GM19372 (cell line): ENCODE measurements around the gene ZNF790.

Experiments
- ATAC-seq: cut with Tn5 transposase; IDR thresholded peaks from one replicate; pipeline ENCODE4 v1.9.1; 2021; ENCODE audit warnings: mild to moderate bottlenecking, low read depth, moderate library complexity; ENCODE audit not compliant: unreplicated experiment

Gene ZNF790

DNA sequence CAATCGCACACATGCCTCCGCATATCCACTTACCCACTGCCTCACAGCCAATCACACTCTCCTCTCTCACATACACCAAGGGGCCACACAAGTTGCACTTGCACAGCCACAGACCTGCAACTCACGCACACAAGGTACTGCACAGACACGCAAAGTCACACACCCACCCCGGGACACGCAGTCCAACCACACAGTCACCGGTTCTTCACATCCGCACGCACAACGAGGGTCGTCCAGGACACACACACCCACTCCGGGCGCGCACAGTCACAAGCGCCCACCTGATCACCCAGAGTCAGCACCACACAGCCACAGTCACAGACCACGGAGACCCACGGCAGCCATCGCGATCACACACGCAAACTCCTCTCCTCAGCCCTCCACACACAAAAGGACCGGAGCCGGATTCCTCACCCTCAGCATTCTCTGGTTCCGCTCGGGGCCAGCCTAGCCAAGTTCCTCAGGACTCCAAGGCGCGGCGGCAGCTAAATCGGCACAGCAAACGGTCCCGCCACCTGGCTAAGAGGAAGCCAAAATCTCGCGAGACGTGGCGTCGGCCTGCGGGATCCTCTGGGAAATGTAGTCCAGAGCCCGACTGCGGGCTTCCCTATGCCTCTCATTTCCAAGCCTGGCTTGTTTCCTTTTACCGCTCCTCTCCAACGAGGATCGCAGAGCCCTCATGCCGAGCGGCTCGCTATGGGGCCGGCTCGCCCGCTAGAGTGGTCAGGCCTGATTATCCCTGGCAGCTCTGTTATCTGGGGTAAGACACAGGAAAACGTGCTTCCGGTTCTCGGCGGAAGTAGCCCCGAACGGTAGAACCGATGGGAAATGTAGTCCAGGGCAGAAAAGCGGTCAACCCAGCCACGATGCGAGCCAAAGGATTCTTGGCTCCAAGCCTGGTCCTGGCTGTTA lies 65.6 kb downstream of the ZNF790 start, which contains the start of gene ZNF850:
Gene ZNF850, minus strand, starts transcription at position 497 of the 912 bp plus-strand sequence. CDS start 10,201 bp downstream, outside the sequence.
- ATAC-seq: peak; percentile 89

DNA sequence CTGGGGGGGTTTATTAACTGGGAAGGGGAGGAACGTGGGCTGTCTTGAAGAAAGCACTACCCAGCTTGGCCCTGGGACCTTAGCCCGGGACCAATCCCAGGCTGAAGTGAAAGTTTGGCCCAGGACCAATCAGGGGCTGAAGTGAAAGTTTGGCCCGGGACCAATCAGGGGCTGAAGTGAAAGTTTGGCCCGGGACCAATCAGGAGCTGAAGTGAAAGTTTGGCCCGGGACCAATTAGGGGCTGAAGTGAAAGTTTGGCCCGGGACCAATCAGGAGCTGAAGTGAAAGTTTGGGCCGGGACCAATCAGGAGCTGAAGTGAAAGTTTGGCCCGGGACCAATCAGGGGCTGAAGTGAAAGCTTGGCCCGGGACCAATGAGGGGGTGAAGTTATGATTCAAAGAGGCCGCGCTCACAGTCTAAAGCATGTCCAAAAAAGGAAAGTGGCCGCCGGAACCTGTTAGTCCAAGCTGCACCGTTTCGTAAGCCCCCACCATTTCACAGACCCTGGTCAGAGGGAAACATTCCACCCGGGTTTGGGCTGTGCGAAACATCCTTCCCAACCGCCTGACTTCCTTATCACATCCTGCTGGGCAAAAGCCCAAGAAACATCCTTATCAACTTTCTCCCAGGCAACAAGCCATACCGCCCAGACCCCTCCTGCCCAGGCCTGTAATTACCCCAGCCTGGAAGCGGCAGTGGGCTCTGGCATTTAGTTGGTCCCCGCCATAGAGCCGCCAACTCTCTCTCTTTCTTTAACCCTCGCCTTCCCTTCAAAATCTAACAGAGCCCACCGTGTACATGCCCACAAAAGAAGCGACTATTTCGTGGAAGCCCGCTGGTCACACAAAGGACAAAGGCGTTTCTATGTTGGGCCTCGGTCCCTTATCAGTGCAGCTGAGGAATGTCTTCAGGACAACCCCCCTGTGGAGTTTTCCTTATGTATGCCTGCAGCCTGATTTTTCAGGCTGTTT lies 66.6 kb downstream of the ZNF790 start:
- no peak for ATAC-seq
